Adrenal gland (tissue), 12 donors: Measurements from ENCODE around the gene HOXB7. TPM values are rescaled to one million over a fixed set of nuclear protein-coding genes. Genes with fewer than 3 reads are reported as not detected.

ENCODE experiments used
- DNase-seq, 7 donors: peaks; one replicate each; pipeline ENCODE4 v3.0.0-alpha.2; 2019 to 2020
- H3K27ac ChIP-seq, 5 donors: fragments of 200-600 bp; sonication (generic) in 4 of 5; 1 replicate in 3 of 5; 2 replicates in 2 of 5; pipeline versions ENCODE4 v1.5.1 to v1.8.0; 2016 to 2020; ENCODE audit warnings: mild to moderate bottlenecking in 1 of 5
- H3K27me3 ChIP-seq: fragments of 200-600 bp; 2 replicates; pipeline ENCODE4 v1.8.0; 2021
- H3K36me3 ChIP-seq, 2 donors: fragments of 200-600 bp; replicated peaks in 1 of 2; 1 replicate in 1 of 2; 2 replicates in 1 of 2; pipeline versions ENCODE4 v1.5.1 to v1.8.0; 2018 to 2022
- H3K4me1 ChIP-seq, 2 donors: fragments of 200-600 bp; replicated peaks in 1 of 2; 1 replicate in 1 of 2; 2 replicates in 1 of 2; pipeline versions ENCODE4 v1.5.1 to v1.8.0; 2018 to 2021
- H3K4me3 ChIP-seq, 4 donors: fragments of 200-600 bp; sonication (generic) in 3 of 4; one replicate each; pipeline ENCODE4 v1.5.1; 2016 to 2018
- H3K9me3 ChIP-seq, 3 donors: fragments of 200-600 bp; sonication (generic) in 1 of 3; replicated peaks in 1 of 3; 1 replicate in 2 of 3; 2 replicates in 1 of 3; pipeline versions ENCODE4 v1.5.1 to v1.8.0; 2016 to 2021
- CTCF ChIP-seq, 6 experiments: fragments of 450-650 bp in 4 of 6; fragments of 200-600 bp in 2 of 6; sonication (generic) in 1 of 6; IDR thresholded peaks; 1 replicate in 5 of 6; 2 replicates in 1 of 6; pipeline versions ENCODE4 v1.5.1 to v1.8.0; 2016 to 2021; ENCODE audit warnings: antibody characterized with exemption in 6 of 6, mild to moderate bottlenecking in 2 of 6, moderate library complexity in 1 of 6
- POLR2A ChIP-seq, 2 donors: fragments of 450-650 bp; IDR thresholded peaks; one replicate each; pipeline ENCODE4 v1.6.1; 2017; ENCODE audit warnings: antibody characterized with exemption in 2 of 2, mild to moderate bottlenecking in 2 of 2, moderate library complexity in 1 of 2
- WGBS, 4 donors: extraction: QIAGEN DNeasy Blood & Tissue Kit in 2 of 4; methylation state at CpG; one replicate each; pipeline versions ENCODE4 v1.1.5 to v1.1.7; 2013 to 2017; 5-methylcytosine and 5-hydroxymethylcytosine counted together
- intact Hi-C, 2 donors: fragments of 100-400 bp; cut with DNase I; formaldehyde crosslinking; loops; one replicate each; pipeline versions ENCODE4 v1.14.1 to v1.15.0; 2022 to 2023
- polyA plus RNA-seq, 3 donors: library from polyadenylated mRNA; stranded (reverse); fragments of 200-250 nt in 2 of 3; fragments of 350-450 nt in 1 of 3; fragmentation: Illumina TruSeq in 1 of 3; extraction: RNeasy Lipid Tissue Mini Kit (QIAGEN cat#74804) in 1 of 3; gene quantifications; one replicate each; pipeline ENCODE4 v1.2.3, GENCODE V29; 2013 to 2014
- total RNA-seq, 9 donors: library from RNA; depleted of rRNA in 4 of 9; stranded (reverse); fragments of >200 nt in 4 of 9; fragments of 120-200 nt in 1 of 9; fragmentation: NEBNext Ultra II Directional in 1 of 9; extraction: Animal tissue kit (Norgen Biotek cat#: 25700) in 1 of 9; gene quantifications; one replicate each; pipeline versions ENCODE4 v1.1.0 to v1.2.4, GENCODE V29; 2013 to 2023
- donor health status: healthy with polysubstance abuse.
- donor health status: Bipolar disorder and iron deficiency.
- donor health status: DM: yes; HTN: yes; CAD: no.
- donor health status: DM: no; HTN: no; CAD: no.
- donor health status: DM: no; HTN: no; CAD: no.
- donor health status: DM: yes; HTN: yes; CAD: no.

Gene HOXB7
- total and polyA plus RNA-seq, 12 donors = 6.2 to 27.0 (median 13.5) TPM

- DNase-seq = no peak
- Histone ChIP-seq H3K9me3 (no peaks in the 10 kb centered on the region), H3K27me3 (no peaks in the 10 kb centered on the region), H3K4me1 (peaks cover 0 to 42% of the 10 kb centered on the region in 2 donors), H3K4me3 (no peak overlapping the region), H3K27ac (peak overlapping the region in 2 of 5 donors; percentile 65 to 89), H3K36me3 (no peaks in the 10 kb centered on the region)
- TF ChIP-seq POLR2A (IDR thresholded peaks at IDR 0.05) = no peak
- WGBS, 4 donors = 59 to 71% (median 63%) methylated on average over 5 of the region's 5 CpGs
- intact Hi-C loops = no loop called here
Measured at GRCh38 chr17:48587276-48588073, 23.3 kb downstream of the HOXB7 start.

DNA sequence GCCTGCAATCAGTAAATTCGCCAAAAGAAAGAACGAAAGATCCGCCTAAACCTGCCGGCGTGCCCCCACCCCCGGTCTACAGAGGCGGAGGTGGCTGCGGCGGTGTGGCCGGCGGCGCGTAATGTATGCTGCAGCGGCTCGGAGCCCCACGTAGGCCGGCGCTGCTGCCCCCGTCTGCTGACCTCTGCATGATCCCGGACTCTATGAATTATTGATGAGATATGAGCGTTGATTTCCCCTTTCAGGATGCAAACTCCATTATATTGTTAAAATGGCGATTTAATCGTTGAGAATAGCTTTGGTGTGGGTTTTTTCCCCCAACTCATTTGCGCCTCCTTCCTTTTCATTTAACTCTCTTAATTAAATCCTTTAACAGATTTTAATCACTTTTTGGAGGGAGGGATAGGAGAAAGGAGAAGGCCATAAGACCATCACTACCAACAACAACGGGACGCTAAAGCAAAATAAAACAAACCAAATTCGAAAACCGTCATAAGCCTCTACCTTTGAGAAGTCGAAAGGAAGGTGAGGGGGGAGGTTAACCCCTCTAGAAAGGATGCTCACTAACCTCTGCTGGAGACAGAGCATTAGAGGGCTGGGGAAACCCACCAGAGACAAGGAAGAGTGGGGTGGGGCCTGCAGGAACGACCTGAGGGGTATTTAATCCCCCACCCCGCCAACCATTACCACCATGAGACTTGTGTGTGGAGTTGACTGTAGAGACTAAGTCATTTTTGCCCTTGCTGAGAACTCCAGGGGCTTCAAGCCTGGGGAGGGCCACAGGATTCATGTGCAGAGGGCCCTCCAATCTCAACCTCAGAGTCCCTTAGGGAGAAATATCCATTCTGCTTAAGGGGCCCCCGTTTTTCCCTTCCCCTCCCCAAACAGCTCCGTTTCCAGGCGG is 24.2 kb downstream of the HOXB7 start:
- no peaks in the 10 kb centered on the region for H3K27me3 ChIP-seq
- TF ChIP-seq CTCF (IDR thresholded peaks at IDR 0.05) (no peak), POLR2A (IDR thresholded peaks at IDR 0.05) (no peak)
- WGBS, 4 donors = 47 to 53% (median 52%) methylated on average over 31 to 34 of the region's 34 CpGs

DNA sequence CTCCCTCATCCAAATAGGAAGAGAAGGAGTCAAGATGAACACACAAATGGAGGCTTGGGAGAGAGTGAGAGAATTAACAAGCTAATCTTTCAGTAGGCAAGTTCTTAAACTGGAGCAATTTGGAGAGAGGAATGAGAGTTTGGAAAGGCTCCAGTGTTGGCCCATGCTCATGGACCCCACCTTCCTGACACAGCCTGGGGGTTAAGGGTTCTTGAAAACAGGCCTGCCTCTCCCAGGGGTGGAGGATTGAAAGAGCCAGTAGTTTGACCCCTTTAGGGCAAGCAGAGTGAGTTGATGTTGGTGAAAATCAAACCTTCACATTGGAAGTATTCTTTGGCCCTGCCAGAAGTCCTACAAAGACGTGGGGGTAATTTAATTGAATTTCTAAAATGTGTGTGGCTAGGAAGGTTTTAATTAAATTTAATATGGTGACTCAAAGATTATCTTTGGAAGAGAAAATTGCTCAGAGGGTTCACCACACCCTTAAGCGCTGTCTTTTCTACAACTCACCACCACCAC is 26.5 kb downstream of the HOXB7 start:
- 53 to 73% (median 64%) methylated on average over 2 of the region's 2 CpGs for WGBS, 4 donors
- no peak for DNase-seq
- H3K27me3 ChIP-seq = no peaks in the 10 kb centered on the region
- peaks cover 0 to 41% of the 10 kb centered on the region in 2 donors for H3K4me1 ChIP-seq
- H3K36me3 ChIP-seq = no peaks in the 10 kb centered on the region
- H3K4me3 ChIP-seq = peak overlapping the region in 1 of 4 donors; percentile 63
- TF ChIP-seq POLR2A (IDR thresholded peaks at IDR 0.05) (no peak), CTCF (IDR thresholded peaks at IDR 0.05) (no peak)
- intact Hi-C loops = no loop called here
- no peaks in the 10 kb centered on the region for H3K9me3 ChIP-seq
- H3K27ac ChIP-seq = peak overlapping the region in 2 of 5 donors; percentile 17 to 86

More for the DNA sequence above, 24.2 kb downstream of the HOXB7 start:
- peaks cover 0 to 41% of the 10 kb centered on the region in 2 donors for H3K4me1 ChIP-seq
- peak overlapping the region; percentile 46 to 89 (median 75) for H3K27ac ChIP-seq
- intact Hi-C loops = no loop called here
- no peaks in the 10 kb centered on the region for H3K36me3 ChIP-seq
- DNase-seq = no peak
- H3K9me3 ChIP-seq = no peaks in the 10 kb centered on the region
- H3K4me3 ChIP-seq = peak overlapping the region in 1 of 4 donors; percentile 63

DNA sequence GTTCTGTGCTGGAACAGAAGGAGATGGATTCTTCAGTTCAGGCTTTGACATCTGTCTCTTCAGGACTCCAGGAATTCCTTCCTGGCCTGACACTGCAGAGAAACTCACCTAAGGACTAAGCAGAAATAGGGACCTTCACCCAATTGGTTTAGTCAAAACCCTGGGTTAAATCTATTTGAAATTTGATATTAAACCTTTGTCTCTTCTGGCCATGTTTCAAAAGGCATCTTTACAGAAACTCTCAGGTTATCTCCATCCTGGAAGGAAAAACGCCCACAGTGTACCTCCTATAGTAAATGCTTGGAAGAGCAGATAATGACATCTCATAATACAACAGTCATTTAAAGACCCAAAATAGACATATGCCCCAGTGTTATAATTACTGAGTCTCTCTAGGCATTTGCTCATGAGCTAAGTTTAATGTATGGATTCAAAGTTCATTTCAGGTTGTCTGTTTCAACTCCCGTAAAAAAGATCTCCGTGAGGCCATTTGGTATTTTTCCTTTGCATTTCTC is 27.1 kb downstream of the HOXB7 start:
- WGBS, 4 donors = 82 to 87% (median 86%) methylated on average over 3 of the region's 3 CpGs
- TF ChIP-seq POLR2A (IDR thresholded peaks at IDR 0.05) = no peak
- no peak for TF ChIP-seq CTCF (IDR thresholded peaks at IDR 0.05)
- intact Hi-C loops = no loop called here
- H3K36me3 ChIP-seq = no peaks in the 10 kb centered on the region
- H3K9me3 ChIP-seq = no peaks in the 10 kb centered on the region
- no peak for DNase-seq
- H3K27me3 ChIP-seq = no peaks in the 10 kb centered on the region
- peak overlapping the region in 2 of 5 donors; percentile 26 to 86 for H3K27ac ChIP-seq
- peaks cover 0 to 41% of the 10 kb centered on the region in 2 donors for H3K4me1 ChIP-seq
- no peak overlapping the region for H3K4me3 ChIP-seq
